Suppressor macrophage (primary cell): ENCODE measurements around the gene MRLN.
A peak's percentile ranks its signal among the peaks of the same experiment; 100 is the strongest.
"Not testable (repeated sequence)": the region's sequence is repeated elsewhere in the genome, so short reads cannot be mapped to it uniquely, and the experiment has no call there.

Source experiments
- DNase-seq, 4 experiments: peaks; one replicate each; pipeline ENCODE4 v3.0.0-alpha.2; 2020 to 2022

Gene MRLN

DNA sequence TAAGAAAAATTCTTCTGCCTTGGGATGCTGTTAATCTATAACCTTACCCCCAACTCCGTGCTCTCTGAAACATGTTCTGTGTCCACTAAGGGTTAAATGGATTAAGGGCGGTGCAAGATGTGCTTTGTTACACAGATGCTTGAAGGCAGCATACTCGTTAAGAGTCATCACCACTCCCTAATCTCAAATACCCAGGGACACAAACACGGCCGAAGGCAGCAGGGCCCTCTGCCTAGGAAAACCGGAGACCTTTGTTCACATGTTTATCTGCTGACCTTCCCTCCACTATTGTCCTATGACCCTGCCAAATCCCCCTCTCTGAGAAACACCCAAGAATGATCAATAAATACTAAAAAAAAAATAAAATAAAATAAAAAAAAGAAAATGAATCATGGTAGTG lies 8.5 kb downstream of the MRLN start:
- not testable (repeated sequence) for DNase-seq

DNA sequence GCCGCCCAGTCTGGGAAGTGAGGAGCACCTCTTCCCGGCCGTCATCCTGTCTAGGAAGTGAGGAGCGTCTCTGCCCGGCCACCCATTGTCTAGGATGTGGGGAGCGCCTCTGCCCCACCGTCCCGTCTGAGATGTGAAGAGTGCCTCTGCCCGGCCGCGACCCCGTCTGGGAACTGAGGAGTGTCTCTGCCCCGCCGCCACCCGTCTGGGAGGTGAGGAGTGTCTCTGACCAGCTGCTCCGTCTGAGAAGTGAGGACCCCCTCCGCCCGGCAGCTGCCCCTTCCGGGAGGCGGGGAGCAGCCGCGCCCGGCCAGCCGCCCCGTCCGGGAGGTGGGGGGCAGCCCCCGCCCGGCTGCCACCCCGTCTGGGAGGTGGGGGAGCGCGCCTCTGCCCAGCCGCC lies 9.1 kb downstream of the MRLN start:
- DNase-seq, result not testable (repeated sequence)

DNA sequence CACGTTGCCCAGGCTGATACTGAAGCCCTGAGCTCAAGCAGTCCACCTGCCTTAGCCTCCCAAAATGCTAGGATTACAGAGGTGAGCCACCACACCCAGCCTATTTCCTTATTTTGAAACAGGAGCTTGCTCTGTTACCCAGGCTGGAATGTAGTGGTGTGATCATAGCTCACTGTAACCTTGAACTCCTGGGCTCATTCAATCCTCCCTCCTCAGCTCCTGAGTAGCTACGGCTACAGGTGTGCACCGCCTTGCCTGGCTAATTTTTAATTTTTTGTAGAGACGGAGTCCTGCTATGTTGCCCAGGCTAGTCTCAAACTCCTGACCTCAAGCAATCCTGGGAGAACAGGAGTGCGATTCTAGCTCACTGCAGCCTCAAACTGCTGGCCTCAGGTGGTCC lies 11.7 kb downstream of the MRLN start:
- no peak for DNase-seq

- DNase-seq, result no peak
Observed at GRCh38 chr10:59741048-59741447, 12.2 kb downstream of the MRLN start.

- no peak for DNase-seq
Observed at GRCh38 chr10:59736749-59737148, 16.5 kb downstream of the MRLN start.

DNA sequence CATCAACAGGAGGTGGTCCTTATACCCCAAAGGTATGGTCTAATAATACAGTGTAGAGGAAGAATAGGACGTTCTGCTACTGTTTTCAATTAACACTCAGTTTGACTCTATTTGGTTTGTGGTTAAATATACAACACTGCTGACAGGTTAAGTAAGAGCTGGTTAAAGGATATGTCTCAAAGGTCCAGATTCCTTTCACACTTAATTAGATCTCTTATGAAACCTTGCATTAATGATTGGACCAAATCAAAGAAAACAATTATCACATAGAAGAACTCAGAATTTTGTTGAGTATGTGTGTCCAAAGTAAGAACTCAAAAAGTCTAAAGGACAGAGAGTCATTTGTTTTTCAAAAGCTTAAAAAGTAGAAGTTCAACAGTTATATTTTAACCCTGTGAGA lies 18.0 kb downstream of the MRLN start:
- DNase-seq, result no peak

- no peak for DNase-seq
Observed at GRCh38 chr10:59734014-59734462, 19.2 kb downstream of the MRLN start.

GRCh38 chr10:59733321-59734013 lies 19.8 kb downstream of the MRLN start:
- DNase-seq, result not testable (repeated sequence)

GRCh38 chr10:59732849-59733248 lies 20.4 kb downstream of the MRLN start:
- not testable (repeated sequence) for DNase-seq

- DNase-seq, result not testable (repeated sequence)
Observed at GRCh38 chr10:59729167-59729566, 24.1 kb downstream of the MRLN start.

DNA sequence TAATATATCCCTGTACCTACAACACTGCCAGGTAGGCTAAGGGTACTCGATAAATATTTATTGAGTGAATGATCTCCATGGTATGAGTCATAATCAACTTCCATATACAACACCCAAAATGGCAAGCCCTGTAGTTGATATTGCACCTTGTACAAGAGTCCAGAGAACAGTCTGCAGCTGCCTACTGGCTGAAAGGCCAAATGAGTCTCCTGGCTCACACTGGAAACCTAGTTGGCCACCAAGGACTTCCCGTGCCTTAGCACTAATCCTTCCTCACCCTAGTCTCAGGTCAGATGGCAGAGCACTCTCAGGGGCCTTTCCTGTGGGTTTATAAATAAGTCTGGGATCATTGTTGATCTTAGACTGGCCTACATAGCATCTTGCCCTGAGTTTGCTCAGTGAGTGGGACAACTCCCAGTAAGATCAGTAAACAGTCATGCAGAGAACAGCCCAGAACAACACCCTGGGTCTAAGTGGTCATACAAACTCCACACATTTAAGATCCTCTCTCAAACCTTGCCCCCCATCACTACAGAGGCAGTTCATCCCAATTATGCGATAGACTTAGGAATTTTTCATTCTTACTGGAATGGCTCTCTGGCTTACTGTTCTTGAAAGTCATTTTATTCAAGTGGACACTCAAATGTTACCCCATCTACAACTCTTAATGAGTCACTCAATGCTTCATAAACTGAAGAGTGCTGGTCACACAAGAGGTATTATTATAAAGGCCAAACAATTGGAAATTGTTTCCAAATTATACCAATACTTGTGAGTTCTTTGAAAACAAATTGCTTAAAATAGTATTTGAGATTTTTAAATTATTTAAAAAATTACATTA lies 28.9 kb downstream of the MRLN start:
- DNase-seq, result no peak

GRCh38 chr10:59720377-59720776 lies 32.9 kb downstream of the MRLN start:
- DNase-seq, result no peak

DNA sequence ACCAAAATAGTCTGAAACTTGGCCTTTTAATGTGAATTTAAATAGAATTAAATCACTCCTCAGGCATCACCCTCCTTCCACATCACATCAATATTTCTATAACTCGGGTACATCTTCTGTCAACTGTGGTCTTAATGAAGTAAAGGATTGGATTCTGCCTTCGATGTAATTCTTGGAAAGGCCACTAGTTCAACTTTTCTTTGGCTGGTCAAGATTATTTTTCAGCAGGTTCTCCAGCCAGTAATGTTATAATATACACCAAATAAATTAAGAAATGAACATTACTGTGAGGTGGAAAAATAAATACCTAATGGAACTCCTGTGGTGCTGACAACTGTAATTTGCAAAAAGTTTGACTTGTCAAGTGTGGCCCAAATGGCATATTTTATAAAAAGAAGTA lies 33.9 kb downstream of the MRLN start:
- no peak for DNase-seq

GRCh38 chr10:59718257-59718656 lies 35.0 kb downstream of the MRLN start:
- no peak for DNase-seq

- no peak for DNase-seq
Observed at GRCh38 chr10:59713196-59713821, 39.9 kb downstream of the MRLN start.

- no peak for DNase-seq
Observed at GRCh38 chr10:59711871-59712494, 41.3 kb downstream of the MRLN start.

DNA sequence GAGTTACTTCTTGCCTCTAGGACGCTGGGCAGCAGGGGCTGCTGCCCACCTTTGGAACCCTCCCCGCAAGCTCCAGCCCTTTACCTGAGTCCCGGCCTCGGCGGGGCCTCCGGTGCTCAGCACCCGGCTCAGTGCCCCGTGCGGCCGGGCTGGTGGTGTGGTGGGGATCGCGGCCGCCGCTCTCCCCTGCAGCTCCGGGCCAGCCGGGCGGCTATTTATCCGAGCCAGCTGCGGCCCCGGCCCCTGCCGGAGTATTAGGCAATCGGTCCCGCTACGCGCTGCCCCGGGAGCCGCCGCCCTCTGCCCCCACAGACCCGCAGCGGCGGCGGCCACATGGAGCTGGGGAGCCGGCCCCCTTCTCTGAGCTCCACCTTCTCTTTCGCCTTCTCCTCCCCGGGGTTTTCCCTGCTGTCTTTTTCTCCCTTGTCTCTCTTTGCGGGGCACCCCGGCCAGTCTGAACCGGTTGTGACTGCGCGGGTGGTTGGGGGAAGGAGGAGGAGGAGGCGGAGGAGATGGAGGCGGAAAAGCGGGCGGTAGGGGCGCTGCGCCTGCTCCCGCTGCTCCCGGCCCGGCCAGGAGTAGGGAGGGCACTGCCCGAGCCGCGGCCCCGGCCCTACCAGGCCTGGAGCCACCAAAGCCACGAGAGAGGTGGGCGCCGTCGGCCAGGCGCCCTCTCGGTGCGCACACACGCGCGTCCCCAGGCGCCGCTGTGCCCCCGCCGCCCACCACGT lies 43.7 kb downstream of the MRLN start, which contains the start of gene SLC16A9:
Gene SLC16A9, minus strand, starts transcription at position 456 of the 731 bp plus-strand sequence. CDS start 25,559 bp downstream, outside the sequence.
- DNase-seq, result peak; percentile 4 to 36 (median 23)

- no peak for DNase-seq
Observed at GRCh38 chr10:59708816-59709394, 44.4 kb downstream of the MRLN start.

DNA sequence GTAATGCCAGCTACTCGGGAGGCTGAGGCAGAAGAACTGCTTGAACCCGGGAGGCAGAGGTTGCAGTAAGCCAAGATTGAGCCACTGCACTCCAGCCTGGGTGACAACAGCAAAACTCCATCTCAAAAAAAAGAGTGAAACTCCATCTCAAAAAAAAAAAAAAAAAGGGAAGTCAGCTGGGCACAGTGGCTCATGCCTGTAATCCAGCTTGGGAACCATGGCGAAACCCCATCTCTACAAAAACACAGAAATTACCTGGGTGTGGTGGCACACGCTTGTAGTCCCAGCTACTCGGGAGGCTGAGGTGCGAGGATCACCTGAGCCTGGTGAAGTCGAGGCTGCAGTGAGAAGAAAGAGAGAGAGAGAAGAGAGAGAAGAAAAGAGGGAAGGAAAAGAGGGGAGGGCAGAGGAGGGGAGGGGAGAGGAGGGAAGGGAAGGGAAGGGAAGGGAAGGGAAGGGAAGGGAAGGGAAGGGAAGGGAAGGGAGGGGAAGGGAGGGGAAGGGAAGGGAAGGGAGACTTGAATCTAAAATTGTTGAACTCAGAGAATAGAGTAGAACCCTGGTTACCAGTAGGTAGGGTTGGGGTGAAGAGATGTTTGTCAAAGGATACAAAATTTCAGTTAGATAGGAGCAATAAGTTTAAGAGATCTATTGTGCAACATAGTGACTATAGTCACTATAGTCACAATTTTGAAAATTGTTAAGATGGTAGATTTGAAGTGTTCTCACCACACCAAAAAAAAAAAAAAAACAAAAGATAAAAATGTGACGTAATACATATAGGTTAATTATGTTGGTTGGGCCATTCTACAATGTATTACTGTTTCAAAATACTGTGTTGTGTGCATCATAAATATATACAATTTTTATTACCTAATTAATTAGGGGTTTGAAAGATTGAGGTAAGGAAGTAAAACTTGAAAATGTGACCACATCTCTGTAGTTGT lies 46.1 kb downstream of the MRLN start:
- DNase-seq, result peak in 2 of 4 experiments; percentile 4 to 14

DNA sequence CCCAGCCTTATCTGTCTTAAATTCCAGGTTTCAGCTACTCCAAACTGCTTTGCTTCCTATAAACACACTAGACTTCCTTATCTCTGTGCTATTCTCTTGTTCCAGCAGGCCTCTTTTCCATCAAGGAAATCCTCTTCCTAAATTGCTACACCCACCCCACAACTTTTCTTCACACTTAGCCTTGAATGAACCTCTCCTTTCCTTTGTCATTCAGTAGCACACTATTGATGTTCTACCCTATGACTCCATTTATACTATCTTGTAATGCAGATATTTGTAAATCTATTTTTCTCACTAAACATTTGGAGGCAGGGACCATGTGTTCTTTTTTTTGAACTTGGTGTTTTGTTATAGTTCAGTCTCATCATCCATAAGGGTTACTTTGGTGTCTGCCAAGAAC lies 47.3 kb downstream of the MRLN start:
- DNase-seq, result no peak

DNA sequence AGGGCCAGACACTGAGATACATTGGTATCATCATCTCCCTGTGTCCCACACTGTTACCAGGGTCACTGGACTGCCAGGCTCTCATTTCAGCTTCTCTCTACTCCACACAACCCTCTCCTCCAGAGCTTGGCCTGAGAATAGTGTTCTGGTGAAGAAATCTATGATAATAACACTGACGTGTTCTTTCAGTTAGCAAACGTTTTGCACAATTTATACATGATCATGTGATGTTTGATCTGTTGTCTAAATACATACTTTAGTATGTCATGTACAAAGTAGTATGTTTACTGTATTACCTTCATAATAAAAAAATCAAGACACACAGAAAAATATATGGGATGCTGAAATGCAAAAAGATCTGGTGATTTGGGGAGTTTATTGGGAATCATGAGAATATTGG lies 48.6 kb downstream of the MRLN start:
- DNase-seq, result no peak
